Astrocyte (in vitro differentiated cells and primary cell): Measurements from ENCODE around the gene FGGY.

Experiments
- EZH2 ChIP-seq: IDR thresholded peaks from 2 replicates; pipeline ENCODE4 v1.6.1; 2012; ENCODE audit warnings: mild to moderate bottlenecking, low read length, inconsistent platforms; ENCODE audit not compliant: insufficient read depth
- TF ChIP-seq, protein P1 (sequence below): IDR thresholded peaks from 2 replicates; pipeline ENCODE4 v1.5.1; 2011; ENCODE audit warnings: low read depth, mild to moderate bottlenecking, inconsistent platforms, low read length, moderate library complexity; ENCODE audit not compliant: insufficient read depth

DNA sequence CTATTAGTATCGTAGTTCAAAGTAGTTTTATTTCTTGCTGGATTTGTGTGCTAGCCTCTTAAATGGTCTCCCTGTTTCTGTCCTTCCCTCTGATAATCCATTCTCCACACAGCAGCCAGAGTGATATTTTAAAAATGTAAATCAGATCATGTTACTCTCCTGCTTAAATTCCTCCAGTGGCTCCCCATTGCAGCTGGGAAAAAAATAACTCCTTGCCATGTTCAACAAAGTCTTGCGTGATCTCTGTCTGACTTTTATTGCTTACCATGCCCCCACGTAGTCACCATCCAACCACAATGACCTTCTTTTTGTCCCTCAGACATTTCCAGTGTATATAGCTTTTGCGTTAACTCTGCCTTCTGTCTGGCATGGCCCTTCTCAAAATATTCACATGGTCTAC lies 178.8 kb downstream of the FGGY start:
- TF ChIP-seq, protein P1, sequence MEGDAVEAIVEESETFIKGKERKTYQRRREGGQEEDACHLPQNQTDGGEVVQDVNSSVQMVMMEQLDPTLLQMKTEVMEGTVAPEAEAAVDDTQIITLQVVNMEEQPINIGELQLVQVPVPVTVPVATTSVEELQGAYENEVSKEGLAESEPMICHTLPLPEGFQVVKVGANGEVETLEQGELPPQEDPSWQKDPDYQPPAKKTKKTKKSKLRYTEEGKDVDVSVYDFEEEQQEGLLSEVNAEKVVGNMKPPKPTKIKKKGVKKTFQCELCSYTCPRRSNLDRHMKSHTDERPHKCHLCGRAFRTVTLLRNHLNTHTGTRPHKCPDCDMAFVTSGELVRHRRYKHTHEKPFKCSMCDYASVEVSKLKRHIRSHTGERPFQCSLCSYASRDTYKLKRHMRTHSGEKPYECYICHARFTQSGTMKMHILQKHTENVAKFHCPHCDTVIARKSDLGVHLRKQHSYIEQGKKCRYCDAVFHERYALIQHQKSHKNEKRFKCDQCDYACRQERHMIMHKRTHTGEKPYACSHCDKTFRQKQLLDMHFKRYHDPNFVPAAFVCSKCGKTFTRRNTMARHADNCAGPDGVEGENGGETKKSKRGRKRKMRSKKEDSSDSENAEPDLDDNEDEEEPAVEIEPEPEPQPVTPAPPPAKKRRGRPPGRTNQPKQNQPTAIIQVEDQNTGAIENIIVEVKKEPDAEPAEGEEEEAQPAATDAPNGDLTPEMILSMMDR = no peak
- TF ChIP-seq EZH2 = no peak
